Measurements from ENCODE around the gene PRSS57.

- no peak for TF ChIP-seq CTCF (IDR thresholded peaks at IDR 0.05)
- no peak for TF ChIP-seq POLR2A (IDR thresholded peaks at IDR 0.05)
Measured at GRCh38 chr19:651114-651818, 44.0 kb downstream of the PRSS57 start.
